K562 (cell line): ENCODE measurements around the gene BMPER. TPM values are rescaled to one million over a fixed set of nuclear protein-coding genes. Genes with fewer than 3 reads are reported as not detected.

Experiments
- ATAC-seq: fragments of 200-7000 bp; cut with Tn5 transposase; 3 replicates; pipeline ENCODE4 v1.9.1; 2020; ENCODE audit warnings: moderate library complexity
- BruUV-seq: library from RNA; stranded (reverse); fragments of 400-500 nt; replicated peaks from 2 replicates; lab custom pipeline; 2021; lab: Mats Ljungman, UMichigan
- CTCF ChIA-PET: fragments of 300-600 bp; formaldehyde crosslinking; extraction: SDS; loops from one replicate; lab custom pipeline; 2021; ENCODE audit warnings: low intra/inter-chr PET ratio; lab: Yijun Ruan, JAX
- POLR2A ChIA-PET: fragments of 300-600, 350-650 bp; sonication (Branson Sonifier 250); formaldehyde crosslinking; extraction: SDS; loops from one replicate; lab custom pipeline; 2021; ENCODE audit warnings: antibody characterized with exemption, inconsistent platforms; lab: Yijun Ruan, JAX
- DNase-seq, 4 experiments: peaks; one replicate each; pipeline versions ENCODE4 v3.0.0 to v3.0.0-alpha.2; 2011 to 2018; ENCODE audit warnings: low spot score in 3 of 4, mixed read lengths in 3 of 4; ENCODE audit errors: extremely low read depth in 1 of 4
- FAIRE-seq: peaks from 2 replicates; lab custom pipeline; 2011; peaks lifted over from hg19 to GRCh38; lab: Jason Lieb, UNC
- H2AFZ ChIP-seq: 2 replicates; pipeline ENCODE4 v1.6.0; 2011; ENCODE audit warnings: low read depth, low read length, control low read depth, inconsistent platforms
- H3K27ac ChIP-seq: fragments of 200-600 bp; 3 replicates; pipeline ENCODE4 v1.8.0; 2011; ENCODE audit warnings: low read depth, mild to moderate bottlenecking, control low read depth, inconsistent platforms, low read length, moderate library complexity, mixed read lengths; ENCODE audit errors: extremely low read depth
- H3K27me3 ChIP-seq, 2 experiments: fragments of 300-600 bp in 1 of 2; 2 replicates in 1 of 2; 3 replicates in 1 of 2; pipeline versions ENCODE4 v1.6.0 to v1.8.0; 2011; ENCODE audit warnings: inconsistent platforms in 2 of 2, low read length in 2 of 2, mild to moderate bottlenecking in 1 of 2, mixed read lengths in 1 of 2, moderate library complexity in 1 of 2; ENCODE audit not compliant: control insufficient read depth in 2 of 2, insufficient read depth in 2 of 2
- H3K36me3 ChIP-seq: fragments of 300-600 bp; 3 replicates; pipeline ENCODE4 v1.8.0; 2011; ENCODE audit warnings: mild to moderate bottlenecking, low read length, inconsistent platforms; ENCODE audit not compliant: control insufficient read depth, insufficient read depth
- H3K4me1 ChIP-seq, 2 experiments: fragments of 200-600 bp in 1 of 2; replicated peaks in 1 of 2; 2 replicates in 1 of 2; 3 replicates in 1 of 2; pipeline versions ENCODE4 v1.5.1 to v1.8.0; 2011; ENCODE audit warnings: inconsistent platforms in 2 of 2, low read length in 2 of 2, mild to moderate bottlenecking in 1 of 2, mixed read lengths in 1 of 2, moderate library complexity in 1 of 2; ENCODE audit not compliant: control insufficient read depth in 2 of 2, insufficient read depth in 2 of 2
- H3K4me2 ChIP-seq: 2 replicates; pipeline ENCODE4 v1.6.1; 2011; ENCODE audit warnings: low read length, control low read depth, inconsistent platforms, mixed read lengths; ENCODE audit not compliant: insufficient read depth
- H3K4me3 ChIP-seq: fragments of 200-600 bp; sonication (generic), shearing (Covaris generic); 2 replicates; pipeline ENCODE4 v1.5.1; 2016; ENCODE audit warnings: control low read depth, inconsistent platforms
- H3K79me2 ChIP-seq: fragments of 200-600 bp; 3 replicates; pipeline ENCODE4 v1.8.0; 2011; ENCODE audit warnings: low read length, inconsistent platforms; ENCODE audit not compliant: control insufficient read depth, insufficient read depth
- H3K9ac ChIP-seq, 2 experiments: 2 replicates each; pipeline versions ENCODE4 v1.6.0 to v1.6.1; 2011; ENCODE audit warnings: low read depth in 2 of 2, low read length in 2 of 2, control low read depth in 1 of 2, inconsistent platforms in 1 of 2, mild to moderate bottlenecking in 1 of 2, mixed read lengths in 1 of 2; ENCODE audit not compliant: insufficient read depth in 1 of 2
- H3K9me1 ChIP-seq: one replicate; pipeline ENCODE4 v1.6.0; 2011; ENCODE audit warnings: inconsistent platforms, mild to moderate bottlenecking, low read length, moderate library complexity; ENCODE audit not compliant: control insufficient read depth, insufficient read depth
- H3K9me3 ChIP-seq: replicated peaks from 2 replicates; pipeline ENCODE4 v1.5.1; 2011; ENCODE audit warnings: low read depth, low read length, inconsistent platforms; ENCODE audit not compliant: control insufficient read depth, insufficient read depth
- H4K20me1 ChIP-seq: replicated peaks from 2 replicates; pipeline ENCODE4 v1.6.1; 2011; ENCODE audit warnings: low read length, inconsistent platforms, mixed read lengths; ENCODE audit not compliant: control insufficient read depth, insufficient read depth
- BRD4 ChIP-seq: fragments of 200-600 bp; sonication (generic); IDR thresholded peaks from 2 replicates; pipeline ENCODE4 v1.6.1; 2017; ENCODE audit warnings: inconsistent platforms
- CBX8 ChIP-seq: fragments of 200-600 bp; sonication (generic); IDR thresholded peaks from 2 replicates; pipeline ENCODE4 v1.6.1; 2012; ENCODE audit warnings: borderline replicate concordance, mixed run types, low read depth, mild to moderate bottlenecking, moderate library complexity, mixed read lengths, low read length, control low read depth, inconsistent platforms; ENCODE audit not compliant: poor library complexity, severe bottlenecking; ENCODE audit errors: extremely low read depth
- KLF13 ChIP-seq: fragments of 450-650 bp; IDR thresholded peaks from 2 replicates; pipeline ENCODE4 v1.6.1; 2016; ENCODE audit warnings: missing genetic modification characterization, low read depth, mild to moderate bottlenecking, missing compliant biosample characterization, moderate library complexity, borderline replicate concordance
- KLF16 ChIP-seq: IDR thresholded peaks from 2 replicates; pipeline ENCODE4 v1.6.1; 2016; ENCODE audit warnings: antibody characterized with exemption
- MAFG ChIP-seq: fragments of 450-650 bp; conservative IDR thresholded peaks from 2 replicates; pipeline ENCODE4 v1.6.1; 2016; ENCODE audit warnings: missing genetic modification characterization, missing compliant biosample characterization
- MAZ ChIP-seq, 2 experiments: fragments of 450-650 bp in 1 of 2; sonication (generic) in 1 of 2; formaldehyde crosslinking; IDR thresholded peaks in 1 of 2; conservative IDR thresholded peaks in 1 of 2; 2 replicates each; pipeline versions ENCODE4 v1.4.0 to v1.5.0; 2020; ENCODE audit warnings: mild to moderate bottlenecking in 1 of 2, missing genetic modification reagents in 1 of 2
- PCBP1 ChIP-seq: fragments of 200-400 bp; formaldehyde crosslinking; IDR thresholded peaks from 2 replicates; pipeline ENCODE4 v1.6.1; 2018; ENCODE audit warnings: mild to moderate bottlenecking, low read depth, low read length; ENCODE audit not compliant: poor library complexity, severe bottlenecking
- POLR2A ChIP-seq: fragments of 450-650 bp; conservative IDR thresholded peaks from 2 replicates; pipeline ENCODE4 v1.6.1; 2016
- THRAP3 ChIP-seq: fragments of 450-650 bp; IDR thresholded peaks from 2 replicates; pipeline ENCODE4 v1.6.1; 2016; ENCODE audit warnings: mild to moderate bottlenecking, inconsistent platforms, borderline replicate concordance
- ZFP30 ChIP-seq: fragments of 250-450 bp; sonication (Bioruptor Pico); IDR thresholded peaks from 2 replicates; pipeline ENCODE4 v1.8.0; 2022; ENCODE audit warnings: moderate library complexity, mild to moderate bottlenecking, inconsistent platforms, borderline replicate concordance
- ZNF165 ChIP-seq: fragments of 250-450 bp; sonication (Bioruptor Pico); IDR thresholded peaks from 2 replicates; pipeline ENCODE4 v1.4.0; 2020; ENCODE audit warnings: borderline replicate concordance
- ZNF41 ChIP-seq: fragments of 250-450 bp; sonication (Bioruptor Pico); conservative IDR thresholded peaks from 2 replicates; pipeline ENCODE4 v1.4.0; 2020; ENCODE audit warnings: mild to moderate bottlenecking
- WGBS: fragments of 100-300 bp; shearing (Covaris generic); methylation state at CpG from one replicate; pipeline ENCODE4 v1.1.6; 2016; ENCODE audit warnings: low coverage, mixed read lengths; ENCODE audit not compliant: insufficient coverage; ENCODE audit errors: missing lambda C conversion rate; 5-methylcytosine and 5-hydroxymethylcytosine counted together
- in situ Hi-C: fragments of 300-500 bp; cut with MboI; formaldehyde crosslinking; loops from 4 replicates; pipeline ENCODE4 v1.15.0; 2018; ENCODE audit warnings: inconsistent platforms, mixed read lengths
- intact Hi-C: fragments of 100-400 bp; cut with micrococcal nuclease; formaldehyde crosslinking; loops from 2 replicates; pipeline ENCODE4 v1.14.2; 2022
- polyA plus RNA-seq, 8 experiments: library from polyadenylated mRNA; depleted of rRNA in 4 of 8; stranded (reverse) in 5 of 8; unstranded in 3 of 8; fragments of >200 nt; fragmentation: Nextera tagmentation in 2 of 8; fragmentation: Illumina TruSeq in 1 of 8; extraction: Ambion mirVana in 2 of 8; extraction: Trizol in 1 of 8; gene quantifications; 2 replicates each; pipeline versions ENCODE4 v1.2.1 to v1.2.3, GENCODE V29; 2011 to 2014; ENCODE audit warnings: inconsistent platforms in 1 of 8, missing spikeins in 1 of 8
- total RNA-seq, 7 experiments: library from RNA; depleted of rRNA in 6 of 7; stranded (reverse); fragments of >200 nt in 6 of 7; fragmentation: Illumina TruSeq in 2 of 7; extraction: Trizol in 2 of 7; gene quantifications; 2 replicates each; pipeline versions ENCODE4 v1.2.1 to v1.2.3, GENCODE V29; 2011 to 2021; ENCODE audit warnings: low replicate concordance in 1 of 7
- TF ChIP-seq, protein P1 (sequence below): sonication (generic); formaldehyde crosslinking; IDR thresholded peaks from 2 replicates; pipeline ENCODE4 v1.8.0; 2022; ENCODE audit warnings: missing genetic modification reagents, mild to moderate bottlenecking, borderline replicate concordance
- TF ChIP-seq, protein P2 (sequence below): fragments of 450-650 bp; IDR thresholded peaks from 2 replicates; pipeline ENCODE4 v1.7.0; 2016; ENCODE audit warnings: borderline replicate concordance
- TF ChIP-seq, protein P3 (sequence below): IDR thresholded peaks from 2 replicates; pipeline ENCODE4 v1.6.1; 2011; ENCODE audit warnings: borderline replicate concordance, low read depth, mild to moderate bottlenecking, moderate library complexity, low read length; ENCODE audit not compliant: insufficient read depth, poor library complexity, severe bottlenecking

BMPER gene
- total and polyA plus RNA-seq, 9 of the 15 experiments (the other 6 are each of a cell fraction or from before 2014, with no cell fraction given), result not detected

DNA sequence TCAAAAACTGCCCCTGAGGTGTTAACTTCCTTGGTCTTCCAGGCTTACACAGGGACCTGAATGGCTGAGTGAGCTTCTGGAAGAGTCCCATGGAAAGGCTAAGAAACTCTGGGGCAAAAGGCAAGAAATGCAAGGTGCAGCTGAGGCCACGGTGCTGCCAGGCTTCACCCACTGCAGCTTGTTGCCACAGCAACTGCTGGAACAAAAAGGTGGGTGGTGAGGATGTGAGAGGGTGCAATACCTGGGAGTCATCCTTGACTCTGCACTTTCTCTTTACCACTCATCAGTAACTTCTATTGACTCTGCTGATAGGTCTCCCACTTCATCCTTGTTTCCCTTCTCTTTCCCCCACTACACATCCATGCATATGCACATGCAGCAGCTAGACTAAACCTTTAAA is 258.6 kb downstream of the BMPER start:
- Histone ChIP-seq H3K27me3 (no peaks in the 10 kb centered on the region), H3K9me3 (0 out of 2 replicates have a peak, but pooled peaks cover 2% of the 10 kb centered on the region), H4K20me1 (no peaks in the 10 kb centered on the region), H3K4me3 (no peak overlapping the region), H3K9ac (no peak overlapping the region), H3K79me2 (no peaks in the 10 kb centered on the region), H3K36me3 (no peaks in the 10 kb centered on the region), H3K4me2 (no peak overlapping the region), H3K4me1 (no peaks in the 10 kb centered on the region), H2AFZ (no peak overlapping the region), H3K27ac (no peak overlapping the region), H3K9me1 (no peaks in the 10 kb centered on the region)
- no peak for TF ChIP-seq KLF13 (tag)
- no peak for TF ChIP-seq CBX8
- no peak for TF ChIP-seq KLF16
- no peak for TF ChIP-seq MAZ (CRISPR knock-in tag; conservative IDR thresholded peaks at IDR 0.05 in 1 of 2, IDR thresholded peaks at IDR 0.05 in 1 of 2)
- TF ChIP-seq, protein P1, sequence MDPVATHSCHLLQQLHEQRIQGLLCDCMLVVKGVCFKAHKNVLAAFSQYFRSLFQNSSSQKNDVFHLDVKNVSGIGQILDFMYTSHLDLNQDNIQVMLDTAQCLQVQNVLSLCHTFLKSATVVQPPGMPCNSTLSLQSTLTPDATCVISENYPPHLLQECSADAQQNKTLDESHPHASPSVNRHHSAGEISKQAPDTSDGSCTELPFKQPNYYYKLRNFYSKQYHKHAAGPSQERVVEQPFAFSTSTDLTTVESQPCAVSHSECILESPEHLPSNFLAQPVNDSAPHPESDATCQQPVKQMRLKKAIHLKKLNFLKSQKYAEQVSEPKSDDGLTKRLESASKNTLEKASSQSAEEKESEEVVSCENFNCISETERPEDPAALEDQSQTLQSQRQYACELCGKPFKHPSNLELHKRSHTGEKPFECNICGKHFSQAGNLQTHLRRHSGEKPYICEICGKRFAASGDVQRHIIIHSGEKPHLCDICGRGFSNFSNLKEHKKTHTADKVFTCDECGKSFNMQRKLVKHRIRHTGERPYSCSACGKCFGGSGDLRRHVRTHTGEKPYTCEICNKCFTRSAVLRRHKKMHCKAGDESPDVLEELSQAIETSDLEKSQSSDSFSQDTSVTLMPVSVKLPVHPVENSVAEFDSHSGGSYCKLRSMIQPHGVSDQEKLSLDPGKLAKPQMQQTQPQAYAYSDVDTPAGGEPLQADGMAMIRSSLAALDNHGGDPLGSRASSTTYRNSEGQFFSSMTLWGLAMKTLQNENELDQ (CRISPR knock-in tag), result no peak
- no peak for TF ChIP-seq ZNF165 (CRISPR knock-in tag)
- no peak for TF ChIP-seq THRAP3
- TF ChIP-seq, protein P2, sequence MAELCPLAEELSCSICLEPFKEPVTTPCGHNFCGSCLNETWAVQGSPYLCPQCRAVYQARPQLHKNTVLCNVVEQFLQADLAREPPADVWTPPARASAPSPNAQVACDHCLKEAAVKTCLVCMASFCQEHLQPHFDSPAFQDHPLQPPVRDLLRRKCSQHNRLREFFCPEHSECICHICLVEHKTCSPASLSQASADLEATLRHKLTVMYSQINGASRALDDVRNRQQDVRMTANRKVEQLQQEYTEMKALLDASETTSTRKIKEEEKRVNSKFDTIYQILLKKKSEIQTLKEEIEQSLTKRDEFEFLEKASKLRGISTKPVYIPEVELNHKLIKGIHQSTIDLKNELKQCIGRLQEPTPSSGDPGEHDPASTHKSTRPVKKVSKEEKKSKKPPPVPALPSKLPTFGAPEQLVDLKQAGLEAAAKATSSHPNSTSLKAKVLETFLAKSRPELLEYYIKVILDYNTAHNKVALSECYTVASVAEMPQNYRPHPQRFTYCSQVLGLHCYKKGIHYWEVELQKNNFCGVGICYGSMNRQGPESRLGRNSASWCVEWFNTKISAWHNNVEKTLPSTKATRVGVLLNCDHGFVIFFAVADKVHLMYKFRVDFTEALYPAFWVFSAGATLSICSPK, result no peak
- TF ChIP-seq ZFP30 (CRISPR knock-in tag), result no peak
- TF ChIP-seq BRD4, result no peak
- TF ChIP-seq POLR2A, result no peak
- TF ChIP-seq PCBP1, result no peak
- TF ChIP-seq, protein P3, sequence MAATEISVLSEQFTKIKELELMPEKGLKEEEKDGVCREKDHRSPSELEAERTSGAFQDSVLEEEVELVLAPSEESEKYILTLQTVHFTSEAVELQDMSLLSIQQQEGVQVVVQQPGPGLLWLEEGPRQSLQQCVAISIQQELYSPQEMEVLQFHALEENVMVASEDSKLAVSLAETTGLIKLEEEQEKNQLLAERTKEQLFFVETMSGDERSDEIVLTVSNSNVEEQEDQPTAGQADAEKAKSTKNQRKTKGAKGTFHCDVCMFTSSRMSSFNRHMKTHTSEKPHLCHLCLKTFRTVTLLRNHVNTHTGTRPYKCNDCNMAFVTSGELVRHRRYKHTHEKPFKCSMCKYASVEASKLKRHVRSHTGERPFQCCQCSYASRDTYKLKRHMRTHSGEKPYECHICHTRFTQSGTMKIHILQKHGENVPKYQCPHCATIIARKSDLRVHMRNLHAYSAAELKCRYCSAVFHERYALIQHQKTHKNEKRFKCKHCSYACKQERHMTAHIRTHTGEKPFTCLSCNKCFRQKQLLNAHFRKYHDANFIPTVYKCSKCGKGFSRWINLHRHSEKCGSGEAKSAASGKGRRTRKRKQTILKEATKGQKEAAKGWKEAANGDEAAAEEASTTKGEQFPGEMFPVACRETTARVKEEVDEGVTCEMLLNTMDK, result no peak
- TF ChIP-seq ZNF41 (CRISPR knock-in tag), result no peak
- TF ChIP-seq MAFG, result no peak
- WGBS, result 0% methylated on average over 1 of the region's 1 CpG
- intact Hi-C loops, result no loop called here
- in situ Hi-C loops, result no loop called here
- no TSS peak for BruUV-seq
- no peak for DNase-seq
- FAIRE-seq, result no peak
- ChIA-PET CTCF (no interaction called here), POLR2A (no interaction called here)
- no peak for ATAC-seq
